PFSK-1 (cell line): ENCODE measurements around the gene NXPH1.

Experiments
- FOXP2 ChIP-seq: optimal IDR thresholded peaks from 2 replicates; pipeline ENCODE3; 2011; ENCODE audit warnings: borderline replicate concordance, control low read depth, inconsistent platforms; ENCODE audit not compliant: insufficient read depth; ENCODE audit errors: extremely low read length, extremely low read depth
- POLR2AphosphoS5 ChIP-seq: IDR thresholded peaks from 2 replicates; pipeline ENCODE4 v1.6.1; 2012; ENCODE audit warnings: low read depth, mild to moderate bottlenecking, control low read depth, low read length, moderate library complexity
- SIN3A ChIP-seq: IDR thresholded peaks from 2 replicates; pipeline ENCODE4 v1.6.1; 2012; ENCODE audit warnings: mild to moderate bottlenecking, low read length, moderate library complexity, borderline replicate concordance; ENCODE audit not compliant: insufficient read depth
- TAF1 ChIP-seq: IDR thresholded peaks from 2 replicates; pipeline ENCODE4 v1.6.1; 2012; ENCODE audit warnings: low read length, control low read depth, borderline replicate concordance; ENCODE audit not compliant: insufficient read depth
- TF ChIP-seq, protein P1 (sequence below), 2 experiments: IDR thresholded peaks; 2 replicates each; pipeline versions ENCODE4 v1.6.1 to v1.8.0; 2011 to 2012; ENCODE audit warnings: low read depth in 2 of 2, low read length in 2 of 2, control low read depth in 1 of 2, inconsistent platforms in 1 of 2, mild to moderate bottlenecking in 1 of 2, moderate library complexity in 1 of 2; ENCODE audit not compliant: insufficient read depth in 1 of 2

The NXPH1 gene

GRCh38 chr7:8625612-8626011, 192.2 kb downstream of the NXPH1 start:
- TF ChIP-seq POLR2AphosphoS5 = no peak
- no peak for TF ChIP-seq TAF1
- TF ChIP-seq SIN3A = no peak
- TF ChIP-seq, protein P1, sequence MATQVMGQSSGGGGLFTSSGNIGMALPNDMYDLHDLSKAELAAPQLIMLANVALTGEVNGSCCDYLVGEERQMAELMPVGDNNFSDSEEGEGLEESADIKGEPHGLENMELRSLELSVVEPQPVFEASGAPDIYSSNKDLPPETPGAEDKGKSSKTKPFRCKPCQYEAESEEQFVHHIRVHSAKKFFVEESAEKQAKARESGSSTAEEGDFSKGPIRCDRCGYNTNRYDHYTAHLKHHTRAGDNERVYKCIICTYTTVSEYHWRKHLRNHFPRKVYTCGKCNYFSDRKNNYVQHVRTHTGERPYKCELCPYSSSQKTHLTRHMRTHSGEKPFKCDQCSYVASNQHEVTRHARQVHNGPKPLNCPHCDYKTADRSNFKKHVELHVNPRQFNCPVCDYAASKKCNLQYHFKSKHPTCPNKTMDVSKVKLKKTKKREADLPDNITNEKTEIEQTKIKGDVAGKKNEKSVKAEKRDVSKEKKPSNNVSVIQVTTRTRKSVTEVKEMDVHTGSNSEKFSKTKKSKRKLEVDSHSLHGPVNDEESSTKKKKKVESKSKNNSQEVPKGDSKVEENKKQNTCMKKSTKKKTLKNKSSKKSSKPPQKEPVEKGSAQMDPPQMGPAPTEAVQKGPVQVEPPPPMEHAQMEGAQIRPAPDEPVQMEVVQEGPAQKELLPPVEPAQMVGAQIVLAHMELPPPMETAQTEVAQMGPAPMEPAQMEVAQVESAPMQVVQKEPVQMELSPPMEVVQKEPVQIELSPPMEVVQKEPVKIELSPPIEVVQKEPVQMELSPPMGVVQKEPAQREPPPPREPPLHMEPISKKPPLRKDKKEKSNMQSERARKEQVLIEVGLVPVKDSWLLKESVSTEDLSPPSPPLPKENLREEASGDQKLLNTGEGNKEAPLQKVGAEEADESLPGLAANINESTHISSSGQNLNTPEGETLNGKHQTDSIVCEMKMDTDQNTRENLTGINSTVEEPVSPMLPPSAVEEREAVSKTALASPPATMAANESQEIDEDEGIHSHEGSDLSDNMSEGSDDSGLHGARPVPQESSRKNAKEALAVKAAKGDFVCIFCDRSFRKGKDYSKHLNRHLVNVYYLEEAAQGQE (IDR thresholded peaks at IDR 0.05; ENCODE audit: insufficient read depth in 1 of 2, low read depth in 2 of 2, low read length in 2 of 2) = no peak
- no peak for TF ChIP-seq FOXP2

DNA sequence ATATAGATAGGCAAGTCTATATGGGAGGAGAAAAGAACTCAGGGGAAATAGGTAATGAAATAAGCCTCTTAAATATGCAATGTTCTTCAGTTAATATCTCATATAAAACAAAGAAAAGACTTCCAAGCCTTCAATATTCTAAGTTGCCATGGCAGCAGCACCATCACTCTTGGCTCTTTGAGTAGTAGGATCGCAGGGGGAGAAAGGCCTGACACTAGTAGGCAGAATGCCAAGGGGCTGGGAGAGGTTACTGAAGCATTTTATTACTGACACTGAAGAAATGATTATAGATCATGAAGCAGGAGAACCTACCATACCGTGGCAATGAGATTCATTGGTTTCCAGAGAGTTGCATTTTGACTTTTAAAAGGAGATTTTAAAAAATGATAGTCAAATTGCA, 193.9 kb downstream of the NXPH1 start:
- TF ChIP-seq, protein P1 (IDR thresholded peaks at IDR 0.05; ENCODE audit: insufficient read depth in 1 of 2, low read depth in 2 of 2, low read length in 2 of 2) = no peak

DNA sequence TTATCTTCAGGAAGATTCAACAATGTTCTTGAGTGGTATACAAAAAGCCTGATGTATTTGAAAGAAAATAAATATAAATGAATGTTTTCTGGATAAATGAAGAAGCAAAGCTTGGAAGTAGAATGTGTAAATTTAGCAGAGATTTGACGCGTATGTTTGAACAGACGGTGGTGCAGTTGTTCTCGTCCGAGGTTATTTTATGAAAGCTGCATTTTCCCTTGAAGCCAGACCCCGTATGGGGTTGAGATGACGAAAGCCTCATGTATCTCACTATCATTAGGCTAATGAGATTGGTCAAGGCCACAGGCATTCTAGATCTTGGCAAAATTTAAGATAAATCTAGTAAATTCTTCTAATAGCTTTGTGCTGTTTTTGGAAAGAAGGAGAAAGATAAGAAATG, 195.2 kb downstream of the NXPH1 start:
- TF ChIP-seq TAF1 = no peak
- TF ChIP-seq FOXP2 = no peak

GRCh38 chr7:8629504-8629903, 196.1 kb downstream of the NXPH1 start:
- TF ChIP-seq, protein P1 (IDR thresholded peaks at IDR 0.05; ENCODE audit: insufficient read depth in 1 of 2, low read depth in 2 of 2, low read length in 2 of 2) = peak; percentile 35 to 84; a peak in 3 of 4 replicates
- TF ChIP-seq TAF1 (no peak), SIN3A (no peak), POLR2AphosphoS5 (no peak), FOXP2 (no peak)

DNA sequence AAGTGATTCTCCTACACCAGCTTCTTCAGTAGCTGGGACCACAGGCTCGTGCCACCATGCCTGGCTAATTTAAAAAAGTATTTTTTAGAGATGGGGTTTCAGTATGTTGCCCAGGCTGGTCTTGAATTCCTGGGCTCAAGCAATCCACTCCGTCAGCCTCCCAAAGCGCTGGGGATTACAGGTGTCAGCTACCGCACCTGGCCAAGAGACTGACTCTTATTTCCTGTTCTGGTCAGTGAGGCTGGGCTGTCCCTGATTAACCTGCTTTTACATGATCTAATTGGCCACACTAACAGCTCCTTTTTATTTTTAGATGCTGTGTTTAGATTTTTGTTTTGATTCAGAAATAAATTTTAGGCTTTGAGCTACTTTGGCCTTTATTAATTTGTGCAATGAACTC, 203.9 kb downstream of the NXPH1 start:
- TF ChIP-seq TAF1 (no peak), POLR2AphosphoS5 (no peak), FOXP2 (no peak), SIN3A (no peak)
- TF ChIP-seq, protein P1 (IDR thresholded peaks at IDR 0.05; ENCODE audit: insufficient read depth in 1 of 2, low read depth in 2 of 2, low read length in 2 of 2) = no peak

DNA sequence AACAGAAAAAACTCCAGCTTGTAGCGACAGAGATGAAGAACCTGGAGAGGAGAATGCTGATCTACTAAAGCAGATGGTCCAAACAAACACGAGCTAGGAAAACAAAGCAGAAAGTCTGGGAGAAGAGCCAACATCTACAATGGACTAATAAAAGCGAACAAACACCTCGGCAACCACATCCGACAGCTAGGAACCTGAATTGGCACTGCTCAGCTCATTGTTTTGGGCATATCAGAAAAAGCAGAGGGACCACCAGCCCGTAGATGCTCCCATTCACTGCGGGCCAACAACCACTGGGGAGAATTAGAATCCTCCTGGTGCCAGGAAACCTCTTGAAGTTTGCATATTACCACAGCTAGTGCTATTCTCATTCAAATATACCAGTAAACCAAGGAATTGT, 204.7 kb downstream of the NXPH1 start:
- TF ChIP-seq SIN3A = no peak
- TF ChIP-seq POLR2AphosphoS5 = no peak
- TF ChIP-seq, protein P1 (IDR thresholded peaks at IDR 0.05; ENCODE audit: insufficient read depth in 1 of 2, low read depth in 2 of 2, low read length in 2 of 2) = no peak
- TF ChIP-seq FOXP2 = no peak
- TF ChIP-seq TAF1 = no peak
